Osteocyte (in vitro differentiated cells): Measurements from ENCODE around the gene IFI6. TPM values are rescaled to one million over a fixed set of nuclear protein-coding genes. Genes with fewer than 3 reads are reported as not detected.

Experiments used
- DNase-seq: peaks from one replicate; pipeline ENCODE4 v3.0.0; 2021; ENCODE audit warnings: mixed read lengths; ENCODE audit not compliant: unreplicated experiment; ENCODE audit errors: extremely low spot score
- H3K27ac Mint-ChIP-seq: one replicate; pipeline ENCODE4 v1.8.0; 2021; ENCODE audit warnings: mild to moderate bottlenecking, mixed read lengths; ENCODE audit not compliant: unreplicated experiment
- H3K27me3 Mint-ChIP-seq: one replicate; pipeline ENCODE4 v1.8.0; 2021; ENCODE audit warnings: mixed read lengths; ENCODE audit not compliant: unreplicated experiment
- H3K36me3 Mint-ChIP-seq: one replicate; pipeline ENCODE4 v1.8.0; 2021; ENCODE audit warnings: mixed read lengths; ENCODE audit not compliant: unreplicated experiment
- H3K4me1 Mint-ChIP-seq: one replicate; pipeline ENCODE4 v1.8.0; 2021; ENCODE audit warnings: mixed read lengths; ENCODE audit not compliant: unreplicated experiment
- H3K4me3 Mint-ChIP-seq: one replicate; pipeline ENCODE4 v1.8.0; 2021; ENCODE audit warnings: mild to moderate bottlenecking, moderate library complexity, mixed read lengths; ENCODE audit not compliant: unreplicated experiment
- H3K9me3 Mint-ChIP-seq: one replicate; pipeline ENCODE4 v1.8.0; 2021; ENCODE audit warnings: mixed read lengths; ENCODE audit not compliant: unreplicated experiment
- CTCF ChIP-seq: fragments of 200-600 bp; sonication (generic); IDR thresholded peaks from 2 replicates; pipeline ENCODE4 v1.5.0; 2021; ENCODE audit warnings: antibody characterized with exemption, mild to moderate bottlenecking, moderate library complexity
- total RNA-seq: library from RNA; stranded (reverse); gene quantifications from 2 replicates; pipeline ENCODE4 v1.2.1, GENCODE V29; 2021

IFI6 gene
- total RNA-seq, 1 donor from 2014 or later: 54.1 TPM

DNA sequence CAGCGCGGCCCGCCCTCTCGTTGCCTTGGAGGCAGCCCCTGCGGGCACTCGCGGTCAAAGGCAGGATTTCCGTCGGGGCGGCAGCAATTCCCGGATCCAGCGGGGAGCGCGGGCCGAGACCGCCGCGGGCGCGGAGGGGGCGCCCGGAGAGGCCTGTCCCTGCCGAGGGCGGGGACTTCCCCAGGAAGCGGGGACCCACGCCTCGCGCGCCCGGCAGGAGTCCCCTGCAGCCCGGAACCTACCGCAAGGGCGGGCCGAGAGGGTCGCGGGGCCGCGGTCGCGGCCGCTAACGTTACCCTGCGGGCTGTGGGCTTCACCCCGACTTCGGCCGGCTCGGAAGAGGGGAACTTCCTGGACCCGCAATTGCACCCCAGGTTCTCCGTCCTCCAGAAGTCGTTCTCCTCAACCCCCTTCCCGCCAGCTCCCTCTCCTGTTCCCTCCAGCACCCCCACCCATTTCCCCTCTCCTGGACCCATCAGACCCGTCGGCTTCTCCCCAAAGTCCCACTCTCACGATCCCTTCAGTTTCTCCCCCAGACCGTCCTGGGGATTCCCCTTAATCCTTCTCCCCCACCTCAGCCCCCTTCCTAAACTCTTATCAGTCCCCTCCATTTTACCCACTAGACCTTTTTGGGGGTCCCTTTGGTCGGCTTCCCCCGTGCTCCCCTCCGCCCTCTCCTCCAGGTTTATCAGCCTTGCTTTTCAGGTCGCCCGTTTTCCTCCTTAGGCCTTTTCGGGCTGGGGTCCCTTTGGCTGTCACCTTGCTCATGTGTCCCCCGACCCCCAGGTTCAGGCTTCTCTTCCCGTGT is 37.6 kb downstream of the IFI6 start:
- Mint-ChIP-seq H3K4me1 (peaks cover 20% of the 10 kb centered on the region), H3K36me3 (no peaks in the 10 kb centered on the region), H3K9me3 (no peaks in the 10 kb centered on the region), H3K27me3 (no peaks in the 10 kb centered on the region), H3K4me3 (peak overlapping the region; percentile 42), H3K27ac (no peak overlapping the region)
- DNase-seq: no peak
- no peak for TF ChIP-seq CTCF

DNA sequence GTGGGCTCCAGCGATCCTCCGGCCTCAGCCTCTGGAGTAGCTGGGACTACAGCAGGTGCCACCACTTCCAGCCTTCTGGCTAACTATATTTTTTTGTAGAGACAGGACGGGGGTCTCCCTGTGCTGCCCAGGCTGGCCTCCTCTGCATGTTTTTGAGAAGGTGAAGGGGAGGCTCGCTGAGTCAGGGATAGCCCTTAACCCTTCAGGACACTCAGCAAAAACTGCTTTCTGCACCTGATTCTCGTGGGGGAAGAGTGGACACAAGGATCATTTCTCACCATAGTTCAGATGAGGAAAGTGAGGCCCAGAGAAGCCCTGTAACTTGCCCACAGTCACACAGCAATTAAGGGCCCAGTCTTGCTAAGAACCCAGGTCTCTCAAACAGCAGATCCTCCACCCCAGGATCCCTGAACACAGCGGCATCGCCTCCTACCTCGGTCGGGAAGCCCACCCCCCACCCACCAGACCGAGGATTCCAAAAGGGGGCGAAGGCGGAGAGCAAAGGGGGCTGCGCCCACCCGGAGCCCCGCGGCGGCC is 38.3 kb downstream of the IFI6 start:
- no peak overlapping the region for H3K27ac Mint-ChIP-seq
- DNase-seq: no peak
- peak overlapping the region; percentile 29 for H3K4me3 Mint-ChIP-seq
- H3K4me1 Mint-ChIP-seq: peaks cover 26% of the 10 kb centered on the region
- H3K9me3 Mint-ChIP-seq: no peaks in the 10 kb centered on the region
- H3K36me3 Mint-ChIP-seq: no peaks in the 10 kb centered on the region
- H3K27me3 Mint-ChIP-seq: no peaks in the 10 kb centered on the region
- TF ChIP-seq CTCF: no peak

GRCh38 chr1:27633298-27633610 is 38.7 kb downstream of the IFI6 start:
- TF ChIP-seq CTCF: no peak
- Mint-ChIP-seq H3K4me1 (peaks cover 26% of the 10 kb centered on the region), H3K36me3 (no peaks in the 10 kb centered on the region), H3K9me3 (no peaks in the 10 kb centered on the region), H3K27me3 (no peaks in the 10 kb centered on the region), H3K27ac (no peak overlapping the region), H3K4me3 (no peak overlapping the region)
- DNase-seq: no peak

- Mint-ChIP-seq H3K9me3 (no peaks in the 10 kb centered on the region), H3K4me3 (no peak overlapping the region), H3K4me1 (peaks cover 26% of the 10 kb centered on the region), H3K36me3 (no peaks in the 10 kb centered on the region), H3K27me3 (no peaks in the 10 kb centered on the region), H3K27ac (no peak overlapping the region)
- DNase-seq: no peak
- TF ChIP-seq CTCF: no peak
Measured at GRCh38 chr1:27632387-27633297, 39.4 kb downstream of the IFI6 start.
